KMS-11 (cell line): Measurements from ENCODE around the gene MITF.
"Not testable (repeated sequence)": the region's sequence is repeated elsewhere in the genome, so short reads cannot be mapped to it uniquely, and the experiment has no call there.

ENCODE experiments used
- H2AFZ ChIP-seq: fragments of 200-600 bp; sonication (generic); 2 replicates; pipeline ENCODE4 v1.6.1; 2016; ENCODE audit warnings: antibody characterized with exemption, mixed run types, low read depth
- H3K27ac ChIP-seq: fragments of 200-600 bp; sonication (generic); 2 replicates; pipeline ENCODE4 v1.6.1; 2016; ENCODE audit warnings: mild to moderate bottlenecking, mixed run types
- H3K27me3 ChIP-seq: fragments of 200-600 bp; sonication (generic); 2 replicates; pipeline ENCODE4 v1.6.1; 2017; ENCODE audit warnings: mild to moderate bottlenecking, low read depth, mixed run types, moderate library complexity; ENCODE audit not compliant: insufficient read depth
- H3K36me3 ChIP-seq: fragments of 200-600 bp; sonication (generic); 2 replicates; pipeline ENCODE4 v1.6.1; 2017; ENCODE audit warnings: mild to moderate bottlenecking, mixed run types; ENCODE audit not compliant: insufficient read depth
- H3K4me1 ChIP-seq: fragments of 200-600 bp; sonication (generic); 2 replicates; pipeline ENCODE4 v1.6.1; 2016; ENCODE audit warnings: mild to moderate bottlenecking, low read depth, mixed run types; ENCODE audit not compliant: poor library complexity, severe bottlenecking
- H3K4me2 ChIP-seq: fragments of 200-600 bp; sonication (generic); 2 replicates; pipeline ENCODE4 v1.7.0; 2016; ENCODE audit warnings: mild to moderate bottlenecking, mixed run types
- H3K4me3 ChIP-seq: fragments of 200-600 bp; sonication (generic); IDR thresholded peaks from 2 replicates; pipeline ENCODE4 v1.6.1; 2017; ENCODE audit warnings: low read depth, low read length, mixed read lengths; ENCODE audit not compliant: insufficient read depth
- H3K79me2 ChIP-seq: fragments of 200-600 bp; sonication (generic); 2 replicates; pipeline ENCODE4 v1.6.1; 2016; ENCODE audit warnings: low read depth, mixed run types; ENCODE audit not compliant: insufficient read depth
- H3K9ac ChIP-seq: fragments of 200-600 bp; sonication (generic); 2 replicates; pipeline ENCODE4 v1.6.1; 2016; ENCODE audit warnings: mild to moderate bottlenecking, mixed run types
- H4K20me1 ChIP-seq: fragments of 200-600 bp; sonication (generic); 2 replicates; pipeline ENCODE4 v1.6.1; 2016; ENCODE audit warnings: mild to moderate bottlenecking, mixed run types; ENCODE audit not compliant: insufficient read depth
- CTCF ChIP-seq: fragments of 200-600 bp; sonication (generic); conservative IDR thresholded peaks from 2 replicates; pipeline ENCODE4 v1.6.1; 2017; ENCODE audit warnings: low read depth, mild to moderate bottlenecking, antibody characterized with exemption, low read length, moderate library complexity, mixed read lengths

The MITF gene

GRCh38 chr3:69786854-69787253, 47.6 kb downstream of the MITF start:
- Histone ChIP-seq H2AFZ (no peak overlapping the region), H3K4me3 (no peak overlapping the region), H3K4me2 (peak overlapping the region; percentile 72), H3K36me3 (no peaks in the 10 kb centered on the region), H3K79me2 (no peaks in the 10 kb centered on the region), H3K27ac (no peak overlapping the region), H4K20me1 (no peaks in the 10 kb centered on the region), H3K4me1 (peaks cover 51% of the 10 kb centered on the region), H3K9ac (no peak overlapping the region), H3K27me3 (no peaks in the 10 kb centered on the region)
- no peak for TF ChIP-seq CTCF

- no peak for TF ChIP-seq CTCF
- Histone ChIP-seq H3K4me1 (peaks cover 58% of the 10 kb centered on the region), H3K4me3 (no peak overlapping the region), H3K27me3 (no peaks in the 10 kb centered on the region), H3K4me2 (peak overlapping the region; percentile 72), H2AFZ (no peak overlapping the region), H3K27ac (peak overlapping the region; percentile 56), H3K9ac (no peak overlapping the region), H3K79me2 (no peaks in the 10 kb centered on the region), H3K36me3 (no peaks in the 10 kb centered on the region), H4K20me1 (no peaks in the 10 kb centered on the region)
Observed at GRCh38 chr3:69787436-69788168, 48.3 kb downstream of the MITF start.

GRCh38 chr3:69791106-69791505, 51.8 kb downstream of the MITF start:
- no peaks in the 10 kb centered on the region for H3K27me3 ChIP-seq
- no peak overlapping the region for H3K27ac ChIP-seq
- no peaks in the 10 kb centered on the region for H4K20me1 ChIP-seq
- no peak for TF ChIP-seq CTCF
- H3K4me2 ChIP-seq, result no peak overlapping the region
- no peak overlapping the region for H2AFZ ChIP-seq
- no peak overlapping the region for H3K9ac ChIP-seq
- no peaks in the 10 kb centered on the region for H3K36me3 ChIP-seq
- H3K79me2 ChIP-seq, result no peaks in the 10 kb centered on the region
- H3K4me1 ChIP-seq, result peaks cover 49% of the 10 kb centered on the region
- H3K4me3 ChIP-seq, result no peak overlapping the region

GRCh38 chr3:69791919-69792399, 52.7 kb downstream of the MITF start:
- Histone ChIP-seq H3K27ac (no peak overlapping the region; the same call in 1 of the 2 replicates), H3K4me3 (no peak overlapping the region), H3K9ac (no peak overlapping the region), H4K20me1 (no peaks in the 10 kb centered on the region), H2AFZ (no peak overlapping the region), H3K79me2 (no peaks in the 10 kb centered on the region), H3K4me1 (peaks cover 43% of the 10 kb centered on the region), H3K27me3 (no peaks in the 10 kb centered on the region), H3K36me3 (no peaks in the 10 kb centered on the region), H3K4me2 (peak overlapping the region; percentile 19; the same call in 1 of the 2 replicates)
- peak; percentile 43 for TF ChIP-seq CTCF

GRCh38 chr3:69796126-69796525, 56.9 kb downstream of the MITF start:
- not testable (repeated sequence) for H3K27me3 ChIP-seq, H3K4me3 ChIP-seq, H3K27ac ChIP-seq, H3K36me3 ChIP-seq, H3K9ac ChIP-seq, H3K79me2 ChIP-seq, H4K20me1 ChIP-seq, H2AFZ ChIP-seq, H3K4me2 ChIP-seq
- peaks cover 26% of the 10 kb centered on the region for H3K4me1 ChIP-seq
